GM18519 (cell line): ENCODE measurements around the gene DNAJC4.

ENCODE experiments used
- ATAC-seq: cut with Tn5 transposase; IDR thresholded peaks from one replicate; pipeline ENCODE4 v1.9.1; 2021; ENCODE audit warnings: mild to moderate bottlenecking, moderate library complexity; ENCODE audit not compliant: unreplicated experiment, low FRiP score

DNAJC4 gene, protein sequence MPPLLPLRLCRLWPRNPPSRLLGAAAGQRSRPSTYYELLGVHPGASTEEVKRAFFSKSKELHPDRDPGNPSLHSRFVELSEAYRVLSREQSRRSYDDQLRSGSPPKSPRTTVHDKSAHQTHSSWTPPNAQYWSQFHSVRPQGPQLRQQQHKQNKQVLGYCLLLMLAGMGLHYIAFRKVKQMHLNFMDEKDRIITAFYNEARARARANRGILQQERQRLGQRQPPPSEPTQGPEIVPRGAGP

GRCh38 chr11:64230171-64230984, at the start of gene DNAJC4:
Gene DNAJC4 (plus strand): TSS chr11:64230548. CDS start chr11:64230855, 307 bp downstream.
- no peak for ATAC-seq

GRCh38 chr11:64180891-64181290, 49.5 kb upstream of the DNAJC4 start:
- no peak for ATAC-seq

DNA sequence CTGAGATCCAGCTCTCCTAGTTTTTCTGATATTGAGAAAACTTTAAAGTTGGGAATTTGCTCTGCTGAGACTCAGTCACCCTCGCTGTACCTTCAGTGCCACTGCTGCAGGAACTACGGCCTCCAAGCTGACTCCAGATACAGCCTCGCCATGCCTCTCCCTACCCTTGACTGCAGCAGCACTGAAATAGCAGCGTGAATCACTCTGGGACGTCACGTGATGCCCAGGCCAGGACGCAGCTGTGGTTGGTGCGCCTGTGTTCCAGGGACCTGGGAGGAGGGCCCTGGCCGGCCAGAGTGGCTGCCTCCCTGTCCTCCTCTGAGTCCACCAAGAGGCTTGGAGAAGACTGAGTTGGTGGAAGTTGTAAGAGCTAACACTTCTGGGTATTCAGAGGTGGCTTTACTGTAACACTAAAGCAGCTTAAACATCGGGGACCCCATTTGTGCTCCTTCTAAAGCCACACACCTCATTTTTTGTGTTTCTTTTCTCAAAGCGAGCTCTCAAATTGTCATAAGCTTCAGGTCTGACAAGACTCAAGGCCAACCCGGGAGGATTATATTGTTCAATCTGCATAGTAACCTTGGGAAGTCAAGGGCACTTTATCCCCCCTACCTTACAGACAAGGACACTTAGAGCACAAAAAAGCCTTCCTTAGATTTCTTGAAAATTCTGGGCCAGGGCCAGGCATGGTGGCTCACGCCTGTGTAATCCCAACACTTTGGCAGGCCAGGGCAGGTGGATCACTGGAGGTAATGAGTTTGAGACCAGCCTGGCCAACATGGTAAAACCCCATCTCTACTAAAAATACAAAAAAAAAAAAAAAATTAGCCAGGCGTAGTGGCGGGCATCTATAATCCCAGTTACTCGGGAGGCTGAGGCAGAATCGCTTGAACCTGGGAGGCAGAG, 48.6 kb upstream of the DNAJC4 start:
- no peak for ATAC-seq

DNA sequence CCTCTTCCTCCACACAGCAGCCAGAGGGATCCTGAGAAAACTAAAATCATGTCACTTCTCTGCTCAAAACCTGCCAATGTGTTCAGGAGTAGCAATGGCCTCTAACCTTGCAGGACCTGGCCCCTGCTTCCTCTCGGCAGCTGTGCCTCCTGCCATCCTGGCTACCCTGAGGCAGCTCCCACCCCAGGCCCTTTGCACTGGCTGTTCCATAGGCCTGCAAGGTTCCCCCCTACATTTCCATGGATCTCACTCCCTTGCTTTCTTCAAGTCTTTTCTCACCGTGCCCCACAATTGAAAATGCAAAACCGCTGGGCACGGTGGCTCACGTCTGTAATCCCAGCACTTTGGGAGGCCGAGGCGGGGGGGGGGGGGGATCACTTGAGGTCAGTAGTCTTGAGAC, 46.5 kb upstream of the DNAJC4 start:
- ATAC-seq = no peak

- peak; percentile 9 for ATAC-seq
Measured at GRCh38 chr11:64185175-64185692, 45.1 kb upstream of the DNAJC4 start.

DNA sequence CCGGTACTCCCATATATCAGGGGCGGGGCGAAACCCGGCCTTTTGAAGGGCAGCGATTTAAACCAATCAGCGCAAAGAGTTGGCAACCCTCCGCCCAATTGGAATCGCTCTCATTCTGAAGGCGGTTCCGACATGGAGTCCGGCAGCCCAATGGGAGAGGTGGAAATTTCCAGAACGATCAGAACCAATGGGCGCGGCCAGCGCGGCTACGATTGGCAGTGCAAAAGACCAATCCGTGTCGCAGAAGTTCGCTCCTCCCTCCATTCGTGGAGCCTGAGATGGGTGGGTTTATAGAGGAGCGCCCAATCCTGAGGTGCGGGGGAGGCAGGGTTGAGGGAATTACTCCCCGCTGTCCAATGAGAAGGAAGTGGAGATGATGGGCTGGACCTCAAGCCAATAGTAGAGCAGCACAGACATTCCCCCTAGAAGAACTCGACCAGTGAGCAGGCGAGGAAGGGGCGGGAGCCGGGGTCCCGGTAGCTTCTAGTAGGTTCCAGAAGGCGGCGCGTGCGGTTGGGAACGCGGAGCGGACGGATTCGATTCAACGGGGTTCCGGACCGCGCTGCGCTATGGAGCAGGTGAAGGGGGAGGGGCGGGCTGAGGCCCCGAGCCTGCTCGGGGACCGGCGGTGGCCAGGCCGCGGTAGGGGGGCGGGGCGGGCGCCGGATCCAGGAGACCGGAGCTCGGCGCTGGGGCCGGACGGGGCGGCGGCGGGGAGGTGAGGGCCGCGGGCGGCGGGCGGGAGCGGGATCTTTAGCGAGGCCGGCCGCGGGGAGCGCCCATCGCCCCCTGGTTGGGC, 44.5 kb upstream of the DNAJC4 start, which contains the start of gene STIP1:
Gene STIP1 (plus strand): TSS at position 479 of the 799 bp plus-strand sequence. CDS start 91 bp downstream, at position 570.
- peak; percentile 79 for ATAC-seq

- peak; percentile 2 for ATAC-seq
Measured at GRCh38 chr11:64186492-64187165, 43.7 kb upstream of the DNAJC4 start.

- ATAC-seq = no peak
Measured at GRCh38 chr11:64192434-64192833, 37.9 kb upstream of the DNAJC4 start.

DNA sequence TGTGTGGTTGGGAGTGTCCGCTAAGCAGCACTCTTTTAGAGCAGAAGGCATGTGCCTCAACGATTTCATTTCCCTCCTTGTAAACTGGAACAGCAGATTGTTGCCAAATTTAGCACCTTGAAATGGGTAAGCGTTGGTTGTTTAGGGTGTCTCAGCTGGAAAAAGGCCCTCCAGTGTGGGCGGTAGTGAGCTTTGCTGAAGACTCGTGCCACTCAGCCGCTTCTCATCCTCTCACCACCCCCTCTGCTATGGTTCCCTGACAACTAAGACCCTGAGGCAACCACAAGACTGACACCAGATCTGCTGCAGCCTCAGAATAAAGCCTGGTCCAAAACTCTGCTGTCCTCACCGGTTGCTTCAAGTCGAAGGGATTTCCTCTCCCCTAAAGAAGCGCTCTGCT, 33.7 kb upstream of the DNAJC4 start:
- no peak for ATAC-seq

DNA sequence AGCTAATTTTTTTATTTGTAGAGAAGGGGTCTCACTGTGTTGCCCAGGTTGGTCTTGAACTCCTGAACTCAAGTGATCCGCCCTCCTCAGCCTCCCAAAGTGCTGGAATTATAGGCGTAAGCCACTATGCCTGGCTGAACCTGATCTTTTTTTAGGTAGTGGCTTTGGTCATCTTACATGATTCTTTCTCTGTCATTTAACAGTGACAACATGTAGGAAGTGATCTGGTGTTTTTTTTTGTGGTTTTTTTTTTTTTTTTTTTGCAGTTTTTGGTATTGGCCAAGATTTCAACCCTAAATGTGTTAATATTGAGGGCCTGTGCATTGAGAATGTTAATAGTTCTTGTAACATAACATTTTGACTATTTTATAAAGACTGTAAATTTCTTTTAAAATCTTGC, 31.8 kb upstream of the DNAJC4 start:
- ATAC-seq = no peak

GRCh38 chr11:64201543-64201942, 28.8 kb upstream of the DNAJC4 start:
- ATAC-seq = no peak

GRCh38 chr11:64202992-64203391, 27.4 kb upstream of the DNAJC4 start:
- no peak for ATAC-seq

DNA sequence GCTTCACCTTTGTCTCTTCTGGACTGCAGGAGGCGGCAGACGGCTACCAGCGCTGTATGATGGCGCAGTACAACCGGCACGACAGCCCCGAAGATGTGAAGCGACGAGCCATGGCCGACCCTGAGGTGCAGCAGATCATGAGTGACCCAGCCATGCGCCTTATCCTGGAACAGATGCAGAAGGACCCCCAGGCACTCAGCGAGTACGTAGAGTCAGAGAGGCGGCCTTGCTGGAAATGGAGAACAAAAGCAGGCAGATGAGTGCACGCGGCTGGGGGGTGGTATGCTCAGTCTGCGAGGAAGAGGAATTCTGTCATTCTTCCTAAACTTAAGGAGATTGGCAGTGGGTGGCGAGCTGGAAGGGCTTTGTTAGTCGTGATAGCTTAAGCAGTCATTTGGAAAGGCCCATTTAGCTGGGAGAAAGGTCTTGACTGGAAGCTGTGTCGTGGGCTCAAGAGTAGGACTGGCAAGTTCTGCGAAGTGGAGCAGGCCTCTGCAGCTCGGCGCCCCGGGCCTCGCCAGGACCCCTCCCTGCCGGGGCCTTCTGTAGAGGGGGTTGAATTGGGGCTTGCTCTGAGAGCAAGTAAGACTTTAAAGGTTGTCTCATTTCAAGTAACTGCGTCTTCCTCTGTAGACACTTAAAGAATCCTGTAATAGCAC, 26.8 kb upstream of the DNAJC4 start:
- no peak for ATAC-seq

DNA sequence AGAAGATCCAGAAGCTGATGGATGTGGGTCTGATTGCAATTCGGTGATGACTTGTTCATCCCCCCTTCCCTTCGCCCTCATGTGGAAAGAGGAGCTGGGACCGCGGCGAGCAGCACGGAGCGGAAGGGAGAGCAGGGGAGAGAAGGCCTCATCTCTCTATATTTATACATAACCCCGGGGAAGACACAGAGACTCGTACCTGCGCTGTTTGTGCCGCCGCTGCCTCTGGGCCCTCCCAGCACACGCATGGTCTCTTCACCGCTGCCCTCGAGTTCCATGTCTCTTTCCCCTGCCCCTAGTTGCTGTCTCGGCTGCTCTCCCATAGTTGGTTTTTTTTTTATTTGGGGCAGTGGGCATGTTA, 26.3 kb upstream of the DNAJC4 start:
- no peak for ATAC-seq

DNA sequence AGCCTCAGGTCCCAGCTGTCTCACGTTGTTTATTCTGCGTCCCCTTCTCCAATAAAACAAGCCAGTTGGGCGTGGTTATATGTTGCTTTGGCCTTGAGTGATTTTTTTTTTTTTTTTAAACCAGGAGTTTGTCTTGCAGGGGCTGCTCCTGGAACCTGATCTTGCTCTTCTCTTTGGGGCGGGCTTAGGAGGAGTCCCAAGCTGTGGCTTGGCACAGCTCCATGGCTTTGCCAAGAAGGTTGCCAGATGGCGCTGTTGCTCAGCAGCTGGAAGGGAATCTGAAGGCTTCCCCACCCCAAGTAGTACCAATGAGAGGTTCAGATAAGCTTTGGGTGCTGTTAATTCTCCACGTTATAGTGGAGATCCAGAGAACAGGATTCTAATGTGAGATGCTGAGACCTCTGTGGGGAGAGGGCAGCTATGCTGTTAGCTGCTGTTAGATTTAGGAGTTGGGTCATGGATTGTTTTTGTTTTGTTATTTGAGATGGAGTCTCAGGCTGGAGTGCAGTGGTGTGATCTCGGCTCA, 25.8 kb upstream of the DNAJC4 start:
- no peak for ATAC-seq

- ATAC-seq = no peak
Measured at GRCh38 chr11:64206457-64207255, 23.7 kb upstream of the DNAJC4 start, which contains the start of gene FERMT3. Gene FERMT3 (plus strand): TSS chr11:64206721. CDS start chr11:64207365, 644 bp downstream.

DNA sequence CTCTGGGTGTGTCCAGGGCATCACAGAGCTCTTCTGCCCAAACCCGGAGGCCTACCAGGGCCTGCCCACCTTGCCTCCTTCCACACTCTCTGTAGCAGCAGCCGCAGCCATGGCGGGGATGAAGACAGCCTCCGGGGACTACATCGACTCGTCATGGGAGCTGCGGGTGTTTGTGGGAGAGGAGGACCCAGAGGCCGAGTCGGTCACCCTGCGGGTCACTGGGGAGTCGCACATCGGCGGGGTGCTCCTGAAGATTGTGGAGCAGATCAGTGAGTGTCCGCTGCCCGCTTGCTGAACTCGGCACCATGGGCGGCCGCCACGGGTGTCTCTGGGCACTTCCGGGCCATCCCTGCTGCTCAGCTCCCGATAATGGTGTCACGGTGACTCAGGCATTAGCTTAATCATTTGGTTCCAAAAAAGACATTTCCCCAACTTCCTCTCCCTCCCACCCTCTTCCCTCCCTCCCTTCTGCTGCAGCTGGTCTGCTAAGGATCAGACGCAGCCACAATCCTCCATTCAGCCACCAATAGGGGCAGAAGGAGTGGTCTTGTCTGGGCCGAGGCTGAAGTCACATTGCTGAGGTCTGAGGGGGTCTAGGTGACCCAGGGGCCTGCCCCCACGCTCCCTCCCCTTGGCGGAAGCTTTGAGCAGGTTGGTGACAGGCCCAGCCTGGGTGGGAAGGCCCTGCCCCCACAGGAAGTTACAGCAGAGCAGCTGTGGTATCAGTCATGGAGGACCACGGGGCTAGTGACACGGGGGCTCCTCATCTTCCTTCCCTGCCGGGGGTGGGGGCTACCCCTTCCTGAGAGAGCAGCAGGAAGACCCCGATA, 22.9 kb upstream of the DNAJC4 start:
- no peak for ATAC-seq
